ENCODE measurements around the gene SEC14L5.
A peak's percentile ranks its signal among the peaks of the same experiment; 100 is the strongest.
"Not testable (repeated sequence)": the region's sequence is repeated elsewhere in the genome, so short reads cannot be mapped to it uniquely, and the experiment has no call there.

The SEC14L5 gene

DNA sequence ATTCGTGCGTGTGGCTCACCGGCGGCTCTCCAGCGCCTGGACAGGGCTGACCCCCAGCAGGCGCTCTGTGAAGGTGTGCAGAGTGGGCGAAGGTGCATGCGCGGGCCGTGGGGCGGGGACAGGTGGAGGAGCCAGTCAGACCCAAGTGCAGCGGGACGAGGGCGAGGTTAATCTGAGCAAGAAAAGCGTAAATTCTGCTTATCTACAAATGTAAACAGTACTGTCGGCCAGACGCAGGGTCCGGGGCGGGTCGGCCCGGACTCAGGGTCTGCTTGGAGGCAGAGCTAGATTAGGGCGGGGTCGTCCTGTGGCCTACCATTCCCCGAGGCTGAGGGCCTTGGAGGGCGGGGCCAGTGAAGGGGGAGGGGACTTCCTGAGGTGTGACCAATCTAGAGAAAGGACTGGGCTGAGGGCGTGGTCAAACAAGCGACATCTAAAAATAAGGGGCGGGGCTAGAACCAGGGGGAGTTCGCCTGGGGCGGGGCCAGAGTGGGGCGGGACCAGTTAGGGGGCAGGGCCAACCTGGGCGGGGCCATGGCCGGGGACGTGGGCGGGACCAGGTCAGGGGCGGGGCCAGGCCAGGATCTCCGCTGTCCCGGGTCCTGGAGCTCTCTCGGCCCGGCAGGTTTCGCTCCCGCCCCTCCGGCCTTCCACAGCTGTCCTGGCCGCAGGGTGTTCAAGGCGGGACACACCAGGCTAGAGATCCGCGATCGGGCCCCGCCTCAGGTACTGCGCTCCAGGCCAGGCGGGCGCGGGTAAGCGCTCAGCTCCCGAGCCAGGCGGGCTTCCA is at the start of gene SEC14L5:
TSS of gene SEC14L5 (plus strand) at position 611 of the 790 bp plus-strand sequence. CDS start 994 bp downstream, outside the sequence.
- DNase-seq = peak; percentile 92

GRCh38 chr16:4908854-4909401 is 49.2 kb upstream of the SEC14L5 start:
- DNase-seq = no peak

GRCh38 chr16:4909825-4910224 is 48.3 kb upstream of the SEC14L5 start:
- no peak for DNase-seq

DNA sequence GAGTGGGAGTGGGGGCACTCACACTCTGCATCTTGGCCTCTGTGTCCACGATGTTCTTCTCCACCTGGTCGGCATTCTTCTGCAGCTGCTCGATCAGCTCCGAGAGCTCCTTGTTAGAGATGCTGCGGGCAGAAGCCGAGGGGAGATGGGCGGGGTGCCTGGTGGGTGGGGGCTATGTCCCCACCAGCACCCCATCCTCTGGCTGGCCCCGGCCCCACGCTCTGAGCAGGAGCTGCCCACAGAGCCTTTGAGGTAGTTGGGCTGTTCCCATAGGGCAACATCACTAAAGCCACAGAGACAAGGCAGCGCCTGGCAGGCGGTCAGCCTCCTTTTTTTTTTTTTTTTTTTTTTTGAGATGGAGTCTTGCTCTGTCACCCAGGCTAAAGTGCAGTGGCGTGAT is 47.3 kb upstream of the SEC14L5 start:
- DNase-seq = no peak

GRCh38 chr16:4911970-4912386 is 46.2 kb upstream of the SEC14L5 start:
- no peak for DNase-seq

- DNase-seq = no peak
Measured at GRCh38 chr16:4913130-4913773, 44.9 kb upstream of the SEC14L5 start.

GRCh38 chr16:4913774-4914525 is 44.2 kb upstream of the SEC14L5 start:
- DNase-seq = no peak

DNA sequence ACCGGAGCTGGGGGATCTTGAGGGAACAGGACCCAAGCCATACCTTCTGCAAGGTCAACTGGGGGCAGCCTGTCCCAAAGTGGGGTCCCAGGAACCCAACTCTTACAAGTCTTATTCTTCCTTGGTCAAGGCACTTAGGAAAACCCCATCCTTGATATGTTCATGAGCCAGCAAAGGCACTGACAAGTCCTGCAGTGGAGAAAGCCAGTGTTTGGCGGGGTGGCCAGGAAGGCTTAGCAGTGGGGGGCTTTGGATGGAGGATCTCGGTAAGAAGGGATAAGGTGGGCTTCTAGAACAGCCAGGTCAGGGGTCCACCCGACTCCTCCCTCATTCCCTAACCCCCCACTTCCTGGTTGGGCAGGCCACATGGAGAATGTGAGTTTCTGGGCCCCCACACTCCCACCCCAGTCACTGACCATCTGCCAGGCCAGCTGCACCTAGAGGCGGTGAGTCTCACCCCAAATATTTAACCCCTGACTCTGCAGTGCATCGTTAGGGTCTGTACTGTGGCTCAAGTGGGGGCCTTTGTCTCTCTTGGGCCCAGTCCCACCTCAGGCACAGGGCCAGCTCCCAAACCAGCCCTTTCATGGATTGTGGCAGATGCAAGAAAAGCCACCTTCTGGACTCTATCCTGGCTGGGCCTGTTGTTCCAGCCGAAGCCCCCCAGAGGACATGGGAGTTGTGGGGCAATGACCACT is 43.5 kb upstream of the SEC14L5 start:
- no peak for DNase-seq

DNA sequence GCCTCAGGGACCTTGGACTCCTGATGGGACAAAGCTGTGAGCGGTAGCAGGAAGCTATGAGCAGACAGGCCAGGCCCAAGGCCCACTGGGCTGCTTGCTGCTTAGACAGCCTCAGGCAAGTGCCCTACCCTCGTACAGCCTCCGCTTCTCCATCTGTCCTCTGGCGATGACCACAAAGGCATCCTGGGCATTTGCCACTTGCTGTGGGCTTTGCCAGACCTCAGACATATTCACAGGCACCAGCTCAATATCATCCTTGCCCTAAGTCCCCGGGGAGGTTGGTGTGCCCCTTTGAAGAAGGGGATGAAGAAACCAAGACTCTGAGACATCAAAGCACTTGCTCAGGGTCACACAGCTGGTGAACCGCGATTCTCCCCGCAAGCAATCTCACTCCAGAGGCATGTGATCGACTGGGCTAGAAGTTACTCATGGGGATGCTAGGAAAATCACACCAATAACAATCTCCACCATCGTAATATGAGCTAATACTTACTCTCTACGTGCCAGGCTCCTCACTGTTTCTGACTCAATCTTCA is 42.8 kb upstream of the SEC14L5 start:
- DNase-seq = no peak

DNA sequence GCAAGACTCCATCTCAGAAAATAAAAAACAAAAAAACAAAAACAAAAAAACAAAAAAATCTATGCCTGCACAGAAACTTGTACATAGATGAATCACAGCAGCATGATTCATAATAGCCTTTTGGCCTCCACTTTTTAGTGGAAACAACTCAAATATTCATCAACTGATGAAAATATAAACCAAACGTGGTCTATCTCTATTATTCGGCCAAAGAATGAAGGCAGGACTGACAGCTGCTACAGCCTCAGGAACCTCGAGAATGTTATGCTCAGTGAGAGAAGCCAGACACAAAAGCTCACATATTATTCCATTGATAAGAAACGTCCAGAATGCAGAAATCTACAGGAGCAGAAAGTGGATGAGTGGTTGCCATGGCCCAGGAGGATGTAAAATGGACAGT is 41.0 kb upstream of the SEC14L5 start:
- DNase-seq = no peak

DNA sequence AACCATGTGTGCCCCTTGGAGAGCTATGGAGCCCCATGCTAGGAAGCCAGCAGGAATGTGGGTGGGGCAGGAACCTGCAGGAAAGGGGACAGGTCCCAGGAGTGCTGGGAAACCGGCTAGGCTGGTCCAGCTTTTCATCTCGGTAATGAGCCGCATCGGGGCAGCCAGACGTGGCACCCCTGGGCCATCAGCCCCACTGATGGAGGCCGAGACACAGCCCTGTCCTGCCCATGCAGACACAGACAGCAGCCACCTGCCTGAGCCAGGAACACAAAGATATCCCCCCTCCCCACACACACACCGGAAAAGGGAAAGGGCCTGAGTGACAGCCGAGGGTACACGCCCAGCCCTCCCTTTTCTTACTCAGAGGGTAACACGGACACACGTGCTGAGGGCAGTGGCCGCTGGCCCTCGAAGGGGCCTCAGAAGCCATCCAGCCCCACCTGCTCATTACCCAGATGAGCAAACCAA is 39.3 kb upstream of the SEC14L5 start:
- DNase-seq = no peak

GRCh38 chr16:4920826-4921225 is 37.3 kb upstream of the SEC14L5 start:
- DNase-seq = no peak

- DNase-seq = no peak
Measured at GRCh38 chr16:4922721-4923342, 35.3 kb upstream of the SEC14L5 start.

GRCh38 chr16:4923853-4924252 is 34.3 kb upstream of the SEC14L5 start:
- DNase-seq = no peak

- DNase-seq = no peak
Measured at GRCh38 chr16:4924593-4925292, 33.4 kb upstream of the SEC14L5 start.

DNA sequence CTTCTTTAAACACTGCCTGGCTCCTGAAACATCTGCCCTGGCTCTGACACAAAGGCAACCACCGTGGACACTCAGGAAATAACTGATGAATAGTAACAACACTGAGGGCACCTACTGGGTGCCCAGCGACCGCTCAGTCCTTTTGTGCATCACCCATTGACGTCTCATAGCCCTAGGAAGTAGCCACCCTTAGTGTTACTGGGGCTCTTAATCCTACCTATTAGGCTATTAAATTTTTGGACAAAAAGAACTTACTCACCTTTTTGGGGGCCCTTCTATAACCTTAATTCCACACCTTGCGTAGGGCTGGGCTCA is 32.9 kb upstream of the SEC14L5 start:
- DNase-seq = no peak

DNA sequence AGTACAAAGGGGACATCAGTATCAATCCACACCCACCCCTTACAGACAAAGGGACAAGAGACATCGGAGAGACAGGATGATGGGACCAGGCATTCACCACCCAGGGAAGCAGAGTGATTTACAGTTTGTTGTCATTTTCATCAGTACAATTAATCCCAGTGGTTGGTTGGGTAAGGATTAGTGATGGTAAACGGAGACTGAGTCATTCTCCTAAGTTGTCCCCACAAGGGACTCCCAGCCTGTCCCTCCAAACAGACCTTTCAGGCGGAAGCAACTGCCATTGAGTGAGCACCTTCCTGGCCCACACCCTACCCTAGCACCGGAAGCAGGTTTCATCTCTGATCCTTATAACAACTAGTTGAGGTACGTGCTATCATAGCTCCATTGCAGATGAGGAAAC is 32.3 kb upstream of the SEC14L5 start:
- no peak for DNase-seq

GRCh38 chr16:4926928-4927327 is 31.2 kb upstream of the SEC14L5 start:
- DNase-seq = no peak

- DNase-seq = no peak
Measured at GRCh38 chr16:4927661-4928060, 30.5 kb upstream of the SEC14L5 start.

- DNase-seq = no peak
Measured at GRCh38 chr16:4928227-4928626, 29.9 kb upstream of the SEC14L5 start.

GRCh38 chr16:4929619-4930018 is 28.5 kb upstream of the SEC14L5 start:
- not testable (repeated sequence) for DNase-seq
